Measurements from ENCODE around the gene HSPB9. TPM values are rescaled to one million over a fixed set of nuclear protein-coding genes. Genes with fewer than 3 reads are reported as not detected.

HSPB9 gene
- total and polyA plus RNA-seq, 2 of the 8 experiments (the other 6 are each of a cell fraction or from before 2014, with no cell fraction given): 0.27 to 0.30 TPM

GRCh38 chr17:42125565-42125964 is 3.0 kb downstream of the HSPB9 start:
- Histone ChIP-seq H3K4me1 (replicated peaks in 1 of 4; ENCODE audit: control insufficient read depth in 3 of 4, insufficient read depth in 4 of 4, low read length in 3 of 4) (peaks cover 0 to 16% (median 12%) of the 10 kb centered on the region in 4 experiments; a peak in 6 of 7 replicates), H4K20me1 (replicated peaks in 1 of 2; ENCODE audit: control insufficient read depth in 1 of 2, insufficient read depth in 2 of 2, low read length in 2 of 2) (peaks cover 7 to 9% of the 10 kb centered on the region in 2 experiments), H3K23me2 (ENCODE audit: low read depth, low read length) (peaks cover 8% of the 10 kb centered on the region), H3K18ac (ENCODE audit: extremely low read depth, low read length) (no peak overlapping the region), H3K79me1 (ENCODE audit: low read depth, low read length) (0 out of 2 replicates have a peak, but pooled peaks cover 2% of the 10 kb centered on the region), H3K23ac (ENCODE audit: insufficient read length) (no peak overlapping the region), H4K8ac (ENCODE audit: extremely low read depth, insufficient read depth, low read length) (no peak overlapping the region; the same call in 1 of the 2 replicates), H3K27me3 (replicated peaks in 1 of 4; ENCODE audit: control insufficient read depth in 3 of 4, extremely low read depth in 1 of 4, insufficient read depth in 3 of 4, low read length in 3 of 4) (no peaks in the 10 kb centered on the region; a peak in 2 of 7 replicates), H3K4me3 (ENCODE audit: extremely low read depth in 1 of 4, insufficient read depth in 2 of 4, low read depth in 3 of 4, low read length in 4 of 4) (no peak overlapping the region), H3K36me3 (ENCODE audit: control insufficient read depth in 2 of 4, insufficient read depth in 4 of 4, low read length in 3 of 4) (peaks cover 6 to 47% (median 25%) of the 10 kb centered on the region in 4 experiments), H3K56ac (replicated peaks; ENCODE audit: insufficient read length, low read depth, low read length) (no peak overlapping the region), H3K14ac (ENCODE audit: insufficient read length) (no peak overlapping the region), H4K5ac (ENCODE audit: insufficient read length, low read depth, low read length) (no peak overlapping the region), H2BK5ac (ENCODE audit: low read depth, low read length) (no peak overlapping the region), H3K27ac (ENCODE audit: low read depth, low read length) (no peak overlapping the region), H3K9ac (replicated peaks in 1 of 4; ENCODE audit: extremely low read depth in 1 of 4, low read depth in 3 of 4, low read length in 3 of 4) (no peak overlapping the region), H2BK120ac (replicated peaks; ENCODE audit: low read depth, low read length) (no peak overlapping the region), H2BK20ac (ENCODE audit: low read length) (no peak overlapping the region), H2BK15ac (ENCODE audit: low read length) (no peak overlapping the region), H3K9me3 (ENCODE audit: insufficient read depth in 2 of 2, low read depth in 1 of 2, low read length in 1 of 2) (no peaks in the 10 kb centered on the region), H3K79me2 (ENCODE audit: control insufficient read depth in 1 of 2, insufficient read depth in 2 of 2, low read length in 2 of 2) (no peaks in the 10 kb centered on the region), H2AK5ac (ENCODE audit: low read depth, low read length) (no peak overlapping the region), H3K4me2 (ENCODE audit: insufficient read depth in 1 of 2, low read depth in 2 of 2, low read length in 2 of 2) (no peak overlapping the region), H2AFZ (ENCODE audit: low read length) (no peak overlapping the region), H3K4ac (replicated peaks; ENCODE audit: insufficient read length, low read depth, low read length) (no peak overlapping the region), H2BK12ac (ENCODE audit: low read depth, low read length) (no peak overlapping the region), H4K91ac (replicated peaks; ENCODE audit: insufficient read length, low read length) (no peak overlapping the region)
- FAIRE-seq (no peak), DNase-seq (ENCODE audit: low read depth in 1 of 2, low spot score in 2 of 2) (no peak)
- ChIA-PET POLR2A (ENCODE audit: partially characterized antibody) (no interaction called here), CTCF (ENCODE audit: partially characterized antibody) (interaction anchor here (1.1 to 39.4 kb wide), 4 partner anchors 13 to 97 kb away, joined by 3 to 1084 read pairs (median 164); partner anchors contain the start of genes DNAJC7, NKIRAS2 and ZNF385C)
- 93% methylated on average over 11 of the region's 12 CpGs; no CpG with 5 or more reads in 1 of the 2 experiments for WGBS, 2 experiments (ENCODE audit: extremely low coverage in 1 of 2, insufficient coverage in 1 of 2, insufficient read length in 1 of 2, insufficient replicate concordance in 2 of 2, low coverage in 1 of 2, low lambda C conversion rate in 2 of 2, missing lambda C conversion rate in 1 of 2)
- no peak for TF ChIP-seq HDAC2 (IDR thresholded peaks at IDR 0.05; ENCODE audit: borderline replicate concordance in 1 of 2, low read depth in 2 of 2, low read length in 2 of 2)
- TF ChIP-seq CHD1 (IDR thresholded peaks at IDR 0.05; ENCODE audit: low read depth, low read length): no peak
- TF ChIP-seq CREB1 (IDR thresholded peaks at IDR 0.05): no peak
- no peak for TF ChIP-seq NRF1 (IDR thresholded peaks at IDR 0.05; ENCODE audit: low read depth, low read length)
- no peak for TF ChIP-seq BCL11A (IDR thresholded peaks at IDR 0.05; ENCODE audit: low read depth in 2 of 2, low read length in 2 of 2)
- TF ChIP-seq RNF2 (IDR thresholded peaks at IDR 0.05; ENCODE audit: borderline replicate concordance, low read depth, low read length, missing control alignments, poor library complexity, severe bottlenecking): no peak
- TF ChIP-seq, protein P1, sequence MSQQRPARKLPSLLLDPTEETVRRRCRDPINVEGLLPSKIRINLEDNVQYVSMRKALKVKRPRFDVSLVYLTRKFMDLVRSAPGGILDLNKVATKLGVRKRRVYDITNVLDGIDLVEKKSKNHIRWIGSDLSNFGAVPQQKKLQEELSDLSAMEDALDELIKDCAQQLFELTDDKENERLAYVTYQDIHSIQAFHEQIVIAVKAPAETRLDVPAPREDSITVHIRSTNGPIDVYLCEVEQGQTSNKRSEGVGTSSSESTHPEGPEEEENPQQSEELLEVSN (IDR thresholded peaks at IDR 0.05): no peak
- no peak for TF ChIP-seq TAF1 (IDR thresholded peaks at IDR 0.05; ENCODE audit: low read depth, low read length)
- TF ChIP-seq, protein P2, sequence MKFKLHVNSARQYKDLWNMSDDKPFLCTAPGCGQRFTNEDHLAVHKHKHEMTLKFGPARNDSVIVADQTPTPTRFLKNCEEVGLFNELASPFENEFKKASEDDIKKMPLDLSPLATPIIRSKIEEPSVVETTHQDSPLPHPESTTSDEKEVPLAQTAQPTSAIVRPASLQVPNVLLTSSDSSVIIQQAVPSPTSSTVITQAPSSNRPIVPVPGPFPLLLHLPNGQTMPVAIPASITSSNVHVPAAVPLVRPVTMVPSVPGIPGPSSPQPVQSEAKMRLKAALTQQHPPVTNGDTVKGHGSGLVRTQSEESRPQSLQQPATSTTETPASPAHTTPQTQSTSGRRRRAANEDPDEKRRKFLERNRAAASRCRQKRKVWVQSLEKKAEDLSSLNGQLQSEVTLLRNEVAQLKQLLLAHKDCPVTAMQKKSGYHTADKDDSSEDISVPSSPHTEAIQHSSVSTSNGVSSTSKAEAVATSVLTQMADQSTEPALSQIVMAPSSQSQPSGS (IDR thresholded peaks at IDR 0.05; ENCODE audit: low read length): no peak
- no peak for TF ChIP-seq MAX (IDR thresholded peaks at IDR 0.05)

Measured in H1 (cell line).